Thyroid gland (tissue), 4 donors: ENCODE measurements around the gene ATP2A3. TPM values are rescaled to one million over a fixed set of nuclear protein-coding genes. Genes with fewer than 3 reads are reported as not detected.

Source experiments
- DNase-seq, 2 donors: peaks; one replicate each; pipeline ENCODE4 v3.0.0-alpha.2; 2019
- H3K27ac ChIP-seq, 3 donors: fragments of 200-600 bp; sonication (generic); 1 replicate in 2 of 3; 2 replicates in 1 of 3; pipeline ENCODE4 v1.5.1; 2016 to 2019; ENCODE audit warnings: mild to moderate bottlenecking in 1 of 3, moderate library complexity in 1 of 3
- H3K27me3 ChIP-seq: fragments of 200-600 bp; sonication (generic); one replicate; pipeline ENCODE4 v1.5.1; 2019
- H3K36me3 ChIP-seq, 2 donors: fragments of 200-600 bp; sonication (generic); one replicate each; pipeline ENCODE4 v1.5.1; 2016 to 2019
- H3K4me1 ChIP-seq, 2 donors: fragments of 200-600 bp; sonication (generic); one replicate each; pipeline ENCODE4 v1.5.1; 2017 to 2019
- H3K4me3 ChIP-seq, 3 donors: fragments of 200-600 bp; sonication (generic); replicated peaks in 1 of 3; 1 replicate in 2 of 3; 2 replicates in 1 of 3; pipeline ENCODE4 v1.5.1; 2016; ENCODE audit warnings: mild to moderate bottlenecking in 1 of 3
- H3K9me3 ChIP-seq: fragments of 200-600 bp; sonication (generic); one replicate; pipeline ENCODE4 v1.5.1; 2017
- CTCF ChIP-seq, 6 experiments: fragments of 200-600 bp in 3 of 6; fragments of 450-650 bp in 3 of 6; sonication (generic) in 3 of 6; IDR thresholded peaks; one replicate each; pipeline ENCODE4 v1.5.1; 2016 to 2019; ENCODE audit warnings: antibody characterized with exemption in 6 of 6, mild to moderate bottlenecking in 2 of 6, inconsistent platforms in 1 of 6, moderate library complexity in 1 of 6
- POLR2A ChIP-seq, 2 donors: fragments of 450-650 bp; IDR thresholded peaks; one replicate each; pipeline ENCODE4 v1.6.1; 2017; ENCODE audit warnings: antibody characterized with exemption in 2 of 2, mild to moderate bottlenecking in 2 of 2, moderate library complexity in 1 of 2
- WGBS, 2 donors: methylation state at CpG; one replicate each; pipeline ENCODE4 v1.1.5; 2017; 5-methylcytosine and 5-hydroxymethylcytosine counted together
- intact Hi-C: fragments of 100-400 bp; cut with DNase I; formaldehyde crosslinking; loops from one replicate; pipeline ENCODE4 v1.15.1; 2023
- total RNA-seq, 4 donors: library from RNA; depleted of rRNA; stranded (reverse); fragments of >200 nt; gene quantifications; one replicate each; pipeline ENCODE4 v1.2.3, GENCODE V29; 2016

Gene ATP2A3
- total RNA-seq, 4 donors from 2014 or later: 6.9 to 18.6 (median 9.1) TPM

- H3K9me3 ChIP-seq: no peaks in the 10 kb centered on the region
- 89 to 96% methylated on average over 18 to 36 of the region's 48 CpGs for WGBS, 2 donors
- H3K4me1 ChIP-seq: peaks cover 0 to 9% of the 10 kb centered on the region in 2 donors
- H3K27ac ChIP-seq: no peak overlapping the region
- intact Hi-C loops: no loop called here
- no peaks in the 10 kb centered on the region for H3K27me3 ChIP-seq
- DNase-seq: no peak
- no peaks in the 10 kb centered on the region for H3K36me3 ChIP-seq
- H3K4me3 ChIP-seq: no peak overlapping the region
- TF ChIP-seq CTCF (IDR thresholded peaks at IDR 0.05) (no peak), POLR2A (IDR thresholded peaks at IDR 0.05) (no peak)
Observed at GRCh38 chr17:3940965-3941698, 23.1 kb downstream of the ATP2A3 start.

DNA sequence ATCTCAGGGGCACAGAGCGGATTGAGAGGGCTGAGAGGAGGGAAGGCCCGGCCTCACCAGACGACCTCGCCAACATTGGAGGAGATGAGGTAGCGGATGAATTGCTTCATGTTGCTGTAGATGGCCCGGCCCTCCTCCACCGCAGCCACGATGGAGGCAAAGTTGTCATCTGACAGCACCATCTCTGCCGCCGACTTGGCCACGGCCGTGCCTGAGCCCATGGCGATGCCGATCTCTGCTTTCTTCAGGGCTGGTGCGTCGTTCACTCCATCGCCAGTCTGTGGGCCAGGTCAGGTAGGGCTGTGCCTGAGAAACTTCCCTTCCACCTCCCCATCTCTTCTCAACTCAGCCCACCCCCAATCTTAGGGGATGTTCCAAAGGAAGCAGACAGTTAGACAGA is 26.9 kb downstream of the ATP2A3 start:
- H3K4me3 ChIP-seq: no peak overlapping the region
- no peaks in the 10 kb centered on the region for H3K36me3 ChIP-seq
- no peaks in the 10 kb centered on the region for H3K9me3 ChIP-seq
- no peak overlapping the region for H3K27ac ChIP-seq
- 94 to 95% methylated on average over 10 to 17 of the region's 17 CpGs for WGBS, 2 donors
- no peaks in the 10 kb centered on the region for H3K4me1 ChIP-seq
- no peaks in the 10 kb centered on the region for H3K27me3 ChIP-seq
- TF ChIP-seq CTCF (IDR thresholded peaks at IDR 0.05): no peak
- TF ChIP-seq POLR2A (IDR thresholded peaks at IDR 0.05): no peak
- no peak for DNase-seq
- intact Hi-C loops: loop anchor here (5.0 to 10.0 kb wide), 2 partner anchors 65 to 137 kb away; no protein-coding TSS in a partner anchor

GRCh38 chr17:3935825-3936355 is 28.3 kb downstream of the ATP2A3 start:
- no peak overlapping the region for H3K4me3 ChIP-seq
- no peaks in the 10 kb centered on the region for H3K9me3 ChIP-seq
- H3K27me3 ChIP-seq: no peaks in the 10 kb centered on the region
- H3K27ac ChIP-seq: no peak overlapping the region
- H3K36me3 ChIP-seq: no peaks in the 10 kb centered on the region
- intact Hi-C loops: loop anchor here (5.0 to 10.0 kb wide), 2 partner anchors 66 to 139 kb away; no protein-coding TSS in a partner anchor
- H3K4me1 ChIP-seq: no peaks in the 10 kb centered on the region
- no peak for DNase-seq
- 91 to 97% methylated on average over 8 to 9 of the region's 9 CpGs for whole genome bisulfite sequencing, 2 donors
- TF ChIP-seq CTCF (IDR thresholded peaks at IDR 0.05) (no peak), POLR2A (IDR thresholded peaks at IDR 0.05) (no peak)

GRCh38 chr17:3935140-3935542 is 29.1 kb downstream of the ATP2A3 start:
- Histone ChIP-seq H3K27me3 (no peaks in the 10 kb centered on the region), H3K4me1 (no peaks in the 10 kb centered on the region), H3K27ac (no peak overlapping the region), H3K4me3 (no peak overlapping the region), H3K9me3 (no peaks in the 10 kb centered on the region), H3K36me3 (no peaks in the 10 kb centered on the region)
- DNase-seq: peak; percentile 80 to 83
- intact Hi-C loops: loop anchor here (5.0 to 10.0 kb wide), 2 partner anchors 67 to 140 kb away; no protein-coding TSS in a partner anchor
- TF ChIP-seq POLR2A (IDR thresholded peaks at IDR 0.05): no peak
- peak; percentile 31 to 78 (median 72) for TF ChIP-seq CTCF (IDR thresholded peaks at IDR 0.05)
- 15 to 25% methylated on average over 5 to 10 of the region's 10 CpGs for whole genome bisulfite sequencing, 2 donors

DNA sequence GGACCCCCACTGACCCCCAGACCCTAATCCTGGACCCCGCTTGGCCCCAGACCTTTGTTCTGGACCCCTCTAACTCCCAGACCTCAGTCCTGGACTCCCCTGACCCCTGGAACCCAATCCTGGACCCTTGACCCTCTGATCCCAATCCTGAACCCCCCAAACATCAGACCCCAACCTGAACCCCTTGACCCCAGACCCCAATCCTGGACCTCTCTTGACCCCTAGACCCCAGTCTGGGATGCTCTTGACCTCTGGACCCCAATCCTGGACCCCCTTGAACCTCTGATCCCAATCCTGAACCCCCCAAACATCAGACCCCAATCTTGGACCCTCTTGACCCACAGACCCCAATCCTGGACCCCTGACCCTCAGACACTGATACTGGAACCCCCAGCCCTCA is 34.5 kb downstream of the ATP2A3 start:
- no peak overlapping the region for H3K4me3 ChIP-seq
- intact Hi-C loops: loop anchor here (10.0 kb wide), 1 partner anchor 145 kb away; no protein-coding TSS in a partner anchor
- 94 to 96% methylated on average over 1 of the region's 1 CpG for WGBS, 2 donors
- peaks cover 0 to 11% of the 10 kb centered on the region in 2 donors for H3K4me1 ChIP-seq
- no peaks in the 10 kb centered on the region for H3K27me3 ChIP-seq
- no peaks in the 10 kb centered on the region for H3K36me3 ChIP-seq
- H3K9me3 ChIP-seq: no peaks in the 10 kb centered on the region
- no peak overlapping the region for H3K27ac ChIP-seq
- no peak for DNase-seq
- TF ChIP-seq CTCF (IDR thresholded peaks at IDR 0.05) (no peak), POLR2A (IDR thresholded peaks at IDR 0.05) (no peak)
